WTC11 (cell line): ENCODE measurements around the gene DNAJC3. TPM values are rescaled to one million over a fixed set of nuclear protein-coding genes. Genes with fewer than 3 reads are reported as not detected.
A peak's percentile ranks its signal among the peaks of the same experiment; 100 is the strongest.

Source experiments
- ATAC-seq: fragments of 200-7000 bp; cut with Tn5 transposase; 2 replicates; pipeline ENCODE4 v1.10.0; 2021; ENCODE audit warnings: mild to moderate bottlenecking, moderate library complexity
- CTCF ChIA-PET: fragments of 300-600 bp; sonication (Branson Sonifier 250); formaldehyde crosslinking; loops from one replicate; lab custom pipeline; 2021; ENCODE audit warnings: antibody characterized with exemption; lab: Charles Lee
- POLR2A ChIA-PET: fragments of 350-600 bp; sonication (Branson Sonifier 250); formaldehyde crosslinking; loops from one replicate; lab custom pipeline; 2021; ENCODE audit warnings: antibody characterized with exemption; lab: Charles Lee
- DNase-seq: peaks from one replicate; pipeline ENCODE4 v3.0.0; 2021; ENCODE audit warnings: low spot score
- H3K27ac Mint-ChIP-seq: 2 replicates; pipeline ENCODE4 v1.8.0; 2021; ENCODE audit warnings: mixed read lengths
- H3K27me3 Mint-ChIP-seq: 2 replicates; pipeline ENCODE4 v1.8.0; 2021; ENCODE audit warnings: low read depth, mild to moderate bottlenecking, moderate library complexity, mixed read lengths
- H3K36me3 Mint-ChIP-seq: 2 replicates; pipeline ENCODE4 v1.8.0; 2021; ENCODE audit warnings: mixed read lengths
- H3K4me1 Mint-ChIP-seq: 2 replicates; pipeline ENCODE4 v1.8.0; 2022; ENCODE audit warnings: mixed read lengths
- H3K4me3 Mint-ChIP-seq: 2 replicates; pipeline ENCODE4 v1.8.0; 2021; ENCODE audit warnings: mild to moderate bottlenecking, moderate library complexity, mixed read lengths
- H3K9me3 Mint-ChIP-seq: 2 replicates; pipeline ENCODE4 v1.8.0; 2021; ENCODE audit warnings: mixed read lengths
- FOXK1 ChIP-seq: sonication (generic); formaldehyde crosslinking; IDR thresholded peaks from 2 replicates; pipeline ENCODE4 v1.8.0; 2022; ENCODE audit warnings: mild to moderate bottlenecking, moderate library complexity, missing genetic modification reagents
- GTF2I ChIP-seq: fragments of 250-450 bp; sonication (Bioruptor Pico); conservative IDR thresholded peaks from 2 replicates; pipeline ENCODE4 v1.4.0; 2021; ENCODE audit warnings: mild to moderate bottlenecking
- NFYB ChIP-seq: sonication (generic); formaldehyde crosslinking; conservative IDR thresholded peaks from 2 replicates; pipeline ENCODE4 v1.8.0; 2022; ENCODE audit warnings: low read depth, missing genetic modification reagents
- PRRX2 ChIP-seq: fragments of 250-450 bp; sonication (Bioruptor Pico); IDR thresholded peaks from 2 replicates; pipeline ENCODE4 v1.8.0; 2021; ENCODE audit warnings: mild to moderate bottlenecking
- SOX15 ChIP-seq: fragments of 250-450 bp; sonication (Bioruptor Pico); IDR thresholded peaks from 2 replicates; pipeline ENCODE4 v1.9.0; 2021; ENCODE audit warnings: mild to moderate bottlenecking
- ZNF138 ChIP-seq: sonication (generic); formaldehyde crosslinking; conservative IDR thresholded peaks from 2 replicates; pipeline ENCODE4 v1.8.1; 2022; ENCODE audit warnings: mild to moderate bottlenecking, moderate library complexity, missing genetic modification reagents
- ZNF219 ChIP-seq: sonication (generic); formaldehyde crosslinking; IDR thresholded peaks from 2 replicates; pipeline ENCODE4 v1.8.0; 2023; ENCODE audit warnings: missing genetic modification reagents, mild to moderate bottlenecking, borderline replicate concordance
- ZNF423 ChIP-seq: fragments of 250-450 bp; sonication (Bioruptor Pico); IDR thresholded peaks from 2 replicates; pipeline ENCODE4 v2.1.2; 2022; ENCODE audit warnings: mild to moderate bottlenecking, moderate library complexity
- total RNA-seq: library from RNA; stranded (reverse); gene quantifications from 3 replicates; pipeline ENCODE4 v1.2.3, GENCODE V29; 2021
- TF ChIP-seq, protein P1 (sequence below): sonication (generic); formaldehyde crosslinking; IDR thresholded peaks from 2 replicates; pipeline ENCODE4 v1.8.1; 2023; ENCODE audit warnings: mild to moderate bottlenecking, missing genetic modification reagents, borderline replicate concordance
- TF ChIP-seq, protein P2 (sequence below): sonication (generic); formaldehyde crosslinking; IDR thresholded peaks from 2 replicates; pipeline ENCODE4 v1.8.0; 2022; ENCODE audit warnings: missing genetic modification reagents
- TF ChIP-seq, protein P3 (sequence below): sonication (generic); formaldehyde crosslinking; IDR thresholded peaks from 2 replicates; pipeline ENCODE4 v1.8.1; 2022; ENCODE audit warnings: low read depth, mild to moderate bottlenecking, moderate library complexity, missing genetic modification reagents, borderline replicate concordance
- TF ChIP-seq, protein P4 (sequence below): sonication (generic); formaldehyde crosslinking; IDR thresholded peaks from 2 replicates; pipeline ENCODE4 v1.8.0; 2022; ENCODE audit warnings: mild to moderate bottlenecking, missing genetic modification reagents

The DNAJC3 gene
- total RNA-seq, 1 experiment from 2014 or later, result 20.0 TPM

DNA sequence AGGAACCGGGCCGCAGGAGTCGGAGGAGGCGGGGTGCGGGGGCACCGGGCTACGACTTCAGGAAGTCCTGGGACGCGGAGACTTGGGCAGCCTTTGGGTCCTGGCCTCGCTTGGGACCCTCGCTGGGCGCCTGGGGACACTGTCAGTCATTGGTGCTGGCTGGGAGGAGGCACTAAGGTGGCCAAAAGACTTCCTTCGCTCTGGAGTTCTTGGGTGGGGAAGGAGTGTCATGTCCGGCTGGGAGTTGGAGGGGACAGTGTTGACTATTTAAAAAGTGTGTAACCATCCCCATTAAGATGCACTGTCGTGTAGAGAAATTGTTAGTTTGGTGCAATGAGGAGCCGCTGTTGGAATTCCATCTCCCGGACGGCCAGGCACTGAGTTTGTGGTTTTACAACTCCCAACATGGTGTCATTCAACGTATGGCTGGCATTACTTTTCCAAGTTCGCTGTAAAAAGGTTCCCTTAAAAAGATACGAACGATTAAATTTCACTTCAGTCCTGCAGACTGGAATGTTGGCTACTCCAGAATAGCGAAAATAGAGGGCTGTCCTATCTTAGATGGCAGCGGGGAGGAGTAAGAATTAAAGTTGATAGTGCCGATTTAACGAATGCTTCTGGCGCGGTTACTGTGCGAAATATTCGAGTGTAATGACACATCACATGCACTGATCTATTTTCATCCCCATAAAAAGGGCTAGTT lies 776 bp downstream of the DNAJC3 start:
- POLR2A ChIA-PET, result interaction anchor here (1.6 kb wide), 1 partner anchor 34 kb away, joined by 17 read pairs; the partner anchor contains the start of gene DZIP1
- peak; percentile 1; the same call in 1 of the 2 replicates for ATAC-seq
- no peaks in the 10 kb centered on the region for H3K27me3 Mint-ChIP-seq
- TF ChIP-seq ZNF423 (no peak), ZNF138 (CRISPR knock-in tag) (no peak)
- TF ChIP-seq, protein P1, sequence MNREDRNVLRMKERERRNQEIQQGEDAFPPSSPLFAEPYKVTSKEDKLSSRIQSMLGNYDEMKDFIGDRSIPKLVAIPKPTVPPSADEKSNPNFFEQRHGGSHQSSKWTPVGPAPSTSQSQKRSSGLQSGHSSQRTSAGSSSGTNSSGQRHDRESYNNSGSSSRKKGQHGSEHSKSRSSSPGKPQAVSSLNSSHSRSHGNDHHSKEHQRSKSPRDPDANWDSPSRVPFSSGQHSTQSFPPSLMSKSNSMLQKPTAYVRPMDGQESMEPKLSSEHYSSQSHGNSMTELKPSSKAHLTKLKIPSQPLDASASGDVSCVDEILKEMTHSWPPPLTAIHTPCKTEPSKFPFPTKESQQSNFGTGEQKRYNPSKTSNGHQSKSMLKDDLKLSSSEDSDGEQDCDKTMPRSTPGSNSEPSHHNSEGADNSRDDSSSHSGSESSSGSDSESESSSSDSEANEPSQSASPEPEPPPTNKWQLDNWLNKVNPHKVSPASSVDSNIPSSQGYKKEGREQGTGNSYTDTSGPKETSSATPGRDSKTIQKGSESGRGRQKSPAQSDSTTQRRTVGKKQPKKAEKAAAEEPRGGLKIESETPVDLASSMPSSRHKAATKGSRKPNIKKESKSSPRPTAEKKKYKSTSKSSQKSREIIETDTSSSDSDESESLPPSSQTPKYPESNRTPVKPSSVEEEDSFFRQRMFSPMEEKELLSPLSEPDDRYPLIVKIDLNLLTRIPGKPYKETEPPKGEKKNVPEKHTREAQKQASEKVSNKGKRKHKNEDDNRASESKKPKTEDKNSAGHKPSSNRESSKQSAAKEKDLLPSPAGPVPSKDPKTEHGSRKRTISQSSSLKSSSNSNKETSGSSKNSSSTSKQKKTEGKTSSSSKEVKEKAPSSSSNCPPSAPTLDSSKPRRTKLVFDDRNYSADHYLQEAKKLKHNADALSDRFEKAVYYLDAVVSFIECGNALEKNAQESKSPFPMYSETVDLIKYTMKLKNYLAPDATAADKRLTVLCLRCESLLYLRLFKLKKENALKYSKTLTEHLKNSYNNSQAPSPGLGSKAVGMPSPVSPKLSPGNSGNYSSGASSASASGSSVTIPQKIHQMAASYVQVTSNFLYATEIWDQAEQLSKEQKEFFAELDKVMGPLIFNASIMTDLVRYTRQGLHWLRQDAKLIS (CRISPR knock-in tag), result no peak
- TF ChIP-seq, protein P2, sequence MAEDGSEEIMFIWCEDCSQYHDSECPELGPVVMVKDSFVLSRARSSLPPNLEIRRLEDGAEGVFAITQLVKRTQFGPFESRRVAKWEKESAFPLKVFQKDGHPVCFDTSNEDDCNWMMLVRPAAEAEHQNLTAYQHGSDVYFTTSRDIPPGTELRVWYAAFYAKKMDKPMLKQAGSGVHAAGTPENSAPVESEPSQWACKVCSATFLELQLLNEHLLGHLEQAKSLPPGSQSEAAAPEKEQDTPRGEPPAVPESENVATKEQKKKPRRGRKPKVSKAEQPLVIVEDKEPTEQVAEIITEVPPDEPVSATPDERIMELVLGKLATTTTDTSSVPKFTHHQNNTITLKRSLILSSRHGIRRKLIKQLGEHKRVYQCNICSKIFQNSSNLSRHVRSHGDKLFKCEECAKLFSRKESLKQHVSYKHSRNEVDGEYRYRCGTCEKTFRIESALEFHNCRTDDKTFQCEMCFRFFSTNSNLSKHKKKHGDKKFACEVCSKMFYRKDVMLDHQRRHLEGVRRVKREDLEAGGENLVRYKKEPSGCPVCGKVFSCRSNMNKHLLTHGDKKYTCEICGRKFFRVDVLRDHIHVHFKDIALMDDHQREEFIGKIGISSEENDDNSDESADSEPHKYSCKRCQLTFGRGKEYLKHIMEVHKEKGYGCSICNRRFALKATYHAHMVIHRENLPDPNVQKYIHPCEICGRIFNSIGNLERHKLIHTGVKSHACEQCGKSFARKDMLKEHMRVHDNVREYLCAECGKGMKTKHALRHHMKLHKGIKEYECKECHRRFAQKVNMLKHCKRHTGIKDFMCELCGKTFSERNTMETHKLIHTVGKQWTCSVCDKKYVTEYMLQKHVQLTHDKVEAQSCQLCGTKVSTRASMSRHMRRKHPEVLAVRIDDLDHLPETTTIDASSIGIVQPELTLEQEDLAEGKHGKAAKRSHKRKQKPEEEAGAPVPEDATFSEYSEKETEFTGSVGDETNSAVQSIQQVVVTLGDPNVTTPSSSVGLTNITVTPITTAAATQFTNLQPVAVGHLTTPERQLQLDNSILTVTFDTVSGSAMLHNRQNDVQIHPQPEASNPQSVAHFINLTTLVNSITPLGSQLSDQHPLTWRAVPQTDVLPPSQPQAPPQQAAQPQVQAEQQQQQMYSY (CRISPR knock-in tag), result no peak
- TF ChIP-seq, all 79 proteins: peak for 0
- Mint-ChIP-seq H3K4me1 (peaks cover 34% of the 10 kb centered on the region), H3K27ac (no peak overlapping the region), H3K4me3 (peak overlapping the region; percentile 84), H3K36me3 (no peaks in the 10 kb centered on the region), H3K9me3 (no peaks in the 10 kb centered on the region)
- DNase-seq, result peak; percentile 43
- CTCF ChIA-PET, result interaction anchor here (1.2 to 1.6 kb wide), 2 partner anchors 36 to 54 kb away, joined by 3 to 9 read pairs; no protein-coding TSS in a partner anchor

DNA sequence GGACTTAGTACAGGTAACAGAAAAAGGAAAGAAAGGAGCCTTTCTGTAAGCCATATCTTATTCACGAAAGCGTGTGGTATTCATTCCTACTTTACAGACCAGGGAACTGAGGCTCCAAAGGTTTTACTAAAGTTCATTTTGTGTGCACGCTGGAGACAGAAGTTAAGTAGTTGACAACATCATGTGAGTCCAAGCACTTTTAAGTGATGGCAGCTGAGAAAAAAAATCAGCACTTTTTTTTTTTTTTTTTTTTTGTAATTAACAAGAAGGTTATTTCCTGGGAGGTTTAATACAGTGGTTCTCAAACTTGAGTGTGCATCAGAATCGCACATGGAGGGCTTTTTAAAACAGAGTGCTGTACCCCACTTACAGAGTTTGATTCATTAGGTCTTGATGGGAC lies 2.0 kb downstream of the DNAJC3 start:
- H3K27ac Mint-ChIP-seq, result no peak overlapping the region
- no peak for TF ChIP-seq SOX15
- TF ChIP-seq, protein P3, sequence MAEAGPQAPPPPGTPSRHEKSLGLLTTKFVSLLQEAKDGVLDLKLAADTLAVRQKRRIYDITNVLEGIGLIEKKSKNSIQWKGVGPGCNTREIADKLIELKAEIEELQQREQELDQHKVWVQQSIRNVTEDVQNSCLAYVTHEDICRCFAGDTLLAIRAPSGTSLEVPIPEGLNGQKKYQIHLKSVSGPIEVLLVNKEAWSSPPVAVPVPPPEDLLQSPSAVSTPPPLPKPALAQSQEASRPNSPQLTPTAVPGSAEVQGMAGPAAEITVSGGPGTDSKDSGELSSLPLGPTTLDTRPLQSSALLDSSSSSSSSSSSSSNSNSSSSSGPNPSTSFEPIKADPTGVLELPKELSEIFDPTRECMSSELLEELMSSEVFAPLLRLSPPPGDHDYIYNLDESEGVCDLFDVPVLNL (CRISPR knock-in tag), result no peak
- no peak for TF ChIP-seq FOXK1
- no peak for TF ChIP-seq PRRX2 (CRISPR knock-in tag)
- TF ChIP-seq, protein P4, sequence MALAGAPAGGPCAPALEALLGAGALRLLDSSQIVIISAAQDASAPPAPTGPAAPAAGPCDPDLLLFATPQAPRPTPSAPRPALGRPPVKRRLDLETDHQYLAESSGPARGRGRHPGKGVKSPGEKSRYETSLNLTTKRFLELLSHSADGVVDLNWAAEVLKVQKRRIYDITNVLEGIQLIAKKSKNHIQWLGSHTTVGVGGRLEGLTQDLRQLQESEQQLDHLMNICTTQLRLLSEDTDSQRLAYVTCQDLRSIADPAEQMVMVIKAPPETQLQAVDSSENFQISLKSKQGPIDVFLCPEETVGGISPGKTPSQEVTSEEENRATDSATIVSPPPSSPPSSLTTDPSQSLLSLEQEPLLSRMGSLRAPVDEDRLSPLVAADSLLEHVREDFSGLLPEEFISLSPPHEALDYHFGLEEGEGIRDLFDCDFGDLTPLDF (CRISPR knock-in tag), result no peak
- TF ChIP-seq GTF2I, result no peak
- TF ChIP-seq NFYB, result no peak
- TF ChIP-seq ZNF219 (CRISPR knock-in tag), result no peak
- TF ChIP-seq, all 79 proteins: peak for 0
- ChIA-PET CTCF (no interaction called here), POLR2A (no interaction called here)
- DNase-seq (no peak), ATAC-seq (no peak)
- Mint-ChIP-seq H3K4me3 (peak overlapping the region; percentile 84), H3K27me3 (no peaks in the 10 kb centered on the region), H3K36me3 (no peaks in the 10 kb centered on the region), H3K9me3 (peaks cover 2% of the 10 kb centered on the region), H3K4me1 (peaks cover 35% of the 10 kb centered on the region)
